ENCODE data around the gene GCSH.

DNA sequence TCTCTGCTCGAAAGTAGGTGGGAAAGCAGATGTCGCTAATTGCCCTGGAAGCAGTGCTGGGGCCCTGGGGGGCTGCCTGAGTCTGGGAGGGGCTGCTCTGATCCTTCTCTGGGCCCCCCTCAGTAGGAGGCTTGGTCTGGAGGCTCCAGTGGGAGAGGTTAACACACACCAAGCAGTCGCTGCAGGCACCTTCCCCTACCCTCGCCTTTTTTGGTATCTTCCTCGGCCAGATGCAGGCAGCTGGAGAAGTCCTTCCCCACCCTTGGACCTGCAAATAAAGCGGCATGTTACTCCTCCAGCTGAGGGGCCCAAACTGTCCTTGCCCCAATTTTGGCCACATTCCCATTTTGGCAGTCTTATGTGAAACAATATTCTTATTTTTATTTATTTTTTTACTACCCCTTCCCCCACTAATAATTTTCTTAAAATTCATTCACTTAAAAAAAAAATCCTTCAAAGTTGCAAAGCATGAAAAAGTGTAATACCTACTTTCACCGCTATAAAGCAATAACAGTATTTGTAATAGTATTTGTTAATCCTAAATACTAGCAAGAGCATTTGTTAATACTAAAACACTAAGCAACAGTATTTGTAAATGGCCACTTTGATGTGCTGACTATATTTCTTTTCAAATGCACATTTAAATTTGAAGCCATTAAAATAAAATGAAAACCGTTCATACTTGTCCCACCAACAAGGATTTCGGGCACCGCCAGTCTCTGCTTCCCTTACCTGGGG, 34.2 kb downstream of the GCSH start:
- TF ChIP-seq, protein P1, sequence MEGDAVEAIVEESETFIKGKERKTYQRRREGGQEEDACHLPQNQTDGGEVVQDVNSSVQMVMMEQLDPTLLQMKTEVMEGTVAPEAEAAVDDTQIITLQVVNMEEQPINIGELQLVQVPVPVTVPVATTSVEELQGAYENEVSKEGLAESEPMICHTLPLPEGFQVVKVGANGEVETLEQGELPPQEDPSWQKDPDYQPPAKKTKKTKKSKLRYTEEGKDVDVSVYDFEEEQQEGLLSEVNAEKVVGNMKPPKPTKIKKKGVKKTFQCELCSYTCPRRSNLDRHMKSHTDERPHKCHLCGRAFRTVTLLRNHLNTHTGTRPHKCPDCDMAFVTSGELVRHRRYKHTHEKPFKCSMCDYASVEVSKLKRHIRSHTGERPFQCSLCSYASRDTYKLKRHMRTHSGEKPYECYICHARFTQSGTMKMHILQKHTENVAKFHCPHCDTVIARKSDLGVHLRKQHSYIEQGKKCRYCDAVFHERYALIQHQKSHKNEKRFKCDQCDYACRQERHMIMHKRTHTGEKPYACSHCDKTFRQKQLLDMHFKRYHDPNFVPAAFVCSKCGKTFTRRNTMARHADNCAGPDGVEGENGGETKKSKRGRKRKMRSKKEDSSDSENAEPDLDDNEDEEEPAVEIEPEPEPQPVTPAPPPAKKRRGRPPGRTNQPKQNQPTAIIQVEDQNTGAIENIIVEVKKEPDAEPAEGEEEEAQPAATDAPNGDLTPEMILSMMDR (IDR thresholded peaks at IDR 0.05; ENCODE audit: low read depth, low read length, poor library complexity, severe bottlenecking) = no peak
- TF ChIP-seq EZH2phosphoT487 (IDR thresholded peaks at IDR 0.05; ENCODE audit: borderline replicate concordance, low read length) = no peak

Measured in DOHH2 (cell line).